GM12878 (cell line): ENCODE results near the gene PLXNA4. TPM values are rescaled to one million over a fixed set of nuclear protein-coding genes. Genes with fewer than 3 reads are reported as not detected.

Source experiments
- ATAC-seq: fragments of 200-7000 bp; cut with Tn5 transposase; 3 replicates; pipeline ENCODE4 v1.9.1; 2020; ENCODE audit warnings: mild to moderate bottlenecking, moderate library complexity
- BruUV-seq: library from RNA; stranded (reverse); fragments of 400-500 nt; replicated peaks from 2 replicates; lab custom pipeline; 2021; lab: Mats Ljungman, UMichigan
- CTCF ChIA-PET: fragments of 300-600 bp; sonication (Branson Sonifier 250); formaldehyde crosslinking; extraction: SDS; loops from one replicate; lab custom pipeline; 2021; ENCODE audit warnings: inconsistent platforms; lab: Yijun Ruan, JAX
- POLR2A ChIA-PET: fragments of 350-600 bp; formaldehyde crosslinking; extraction: SDS; loops from one replicate; lab custom pipeline; 2021; ENCODE audit warnings: inconsistent platforms; lab: Charles Lee
- RAD21 ChIA-PET: fragments of 300-600 bp; sonication (Branson Sonifier 250); formaldehyde crosslinking; loops from one replicate; lab custom pipeline; 2023; ENCODE audit warnings: antibody characterized with exemption; ENCODE audit not compliant: unreplicated experiment; lab: Charles Lee
- SMC1A ChIA-PET: fragments of 300-600 bp; sonication (Branson Sonifier 250); formaldehyde crosslinking; loops from one replicate; lab custom pipeline; 2023; ENCODE audit not compliant: unreplicated experiment, uncharacterized antibody; lab: Charles Lee
- DNase-seq: peaks from one replicate; pipeline ENCODE4 v3.0.0-alpha.2; 2011; ENCODE audit warnings: low read depth, low spot score
- FAIRE-seq: peaks from 3 replicates; lab custom pipeline; 2011; peaks lifted over from hg19 to GRCh38; lab: Jason Lieb, UNC
- H2AFZ ChIP-seq: 2 replicates; pipeline ENCODE4 v1.6.0; 2011; ENCODE audit warnings: low read depth, low read length, control low read depth; ENCODE audit not compliant: control insufficient read depth
- H3K27ac ChIP-seq: 2 replicates; pipeline ENCODE4 v1.5.1; 2011; ENCODE audit warnings: control low read depth; ENCODE audit not compliant: control insufficient read depth, insufficient read depth
- H3K27me3 ChIP-seq, 2 experiments: replicated peaks in 1 of 2; 2 replicates each; pipeline versions ENCODE4 v1.6.0 to v1.6.1; 2011; ENCODE audit warnings: low read length in 1 of 2; ENCODE audit not compliant: control insufficient read depth in 2 of 2, insufficient read depth in 2 of 2
- H3K36me3 ChIP-seq, 2 experiments: 2 replicates each; pipeline ENCODE4 v1.5.1; 2011; ENCODE audit warnings: low read length in 1 of 2; ENCODE audit not compliant: control insufficient read depth in 2 of 2, insufficient read depth in 2 of 2
- H3K4me1 ChIP-seq: 2 replicates; pipeline ENCODE4 v1.6.1; 2011; ENCODE audit warnings: mild to moderate bottlenecking, low read length, moderate library complexity, mixed read lengths; ENCODE audit not compliant: control insufficient read depth, insufficient read depth
- H3K4me2 ChIP-seq: 2 replicates; pipeline ENCODE4 v1.6.0; 2011; ENCODE audit warnings: control low read depth; ENCODE audit not compliant: control insufficient read depth, insufficient read depth
- H3K4me3 ChIP-seq: fragments of 200-600 bp; sonication (generic); 2 replicates; pipeline ENCODE4 v1.5.1; 2016
- H3K79me2 ChIP-seq: 2 replicates; pipeline ENCODE4 v1.6.0; 2011; ENCODE audit warnings: low read length; ENCODE audit not compliant: control insufficient read depth, insufficient read depth
- H3K9ac ChIP-seq: 2 replicates; pipeline ENCODE4 v1.8.0; 2011; ENCODE audit warnings: low read length, control low read depth, mixed read lengths; ENCODE audit not compliant: control insufficient read depth, insufficient read depth
- H3K9me3 ChIP-seq: replicated peaks from 3 replicates; pipeline ENCODE4 v1.5.1; 2011; ENCODE audit warnings: mild to moderate bottlenecking, low read length; ENCODE audit not compliant: control insufficient read depth, insufficient read depth
- H4K20me1 ChIP-seq: 2 replicates; pipeline ENCODE4 v1.6.0; 2011; ENCODE audit not compliant: control insufficient read depth, insufficient read depth
- HDAC2 ChIP-seq: fragments of 200-600 bp; sonication (generic); IDR thresholded peaks from 2 replicates; pipeline ENCODE4 v1.6.1; 2017
- HDAC6 ChIP-seq: fragments of 200-600 bp; sonication (generic); IDR thresholded peaks from one replicate; pipeline ENCODE4 v1.8.0; 2017; ENCODE audit warnings: antibody characterized with exemption; ENCODE audit not compliant: unreplicated experiment
- IKZF2 ChIP-seq, 2 experiments: fragments of 450-650 bp; IDR thresholded peaks; 2 replicates each; pipeline ENCODE4 v1.6.1; 2017; ENCODE audit warnings: mild to moderate bottlenecking in 2 of 2, moderate library complexity in 2 of 2
- JUNB ChIP-seq: IDR thresholded peaks from 2 replicates; pipeline ENCODE4 v1.6.1; 2016; ENCODE audit warnings: antibody characterized with exemption, mild to moderate bottlenecking
- NRF1 ChIP-seq: conservative IDR thresholded peaks from 2 replicates; pipeline ENCODE4 v1.6.1; 2011; ENCODE audit warnings: mild to moderate bottlenecking, low read depth, low read length, improper control_type of control experiment
- PAX5 ChIP-seq: IDR thresholded peaks from 2 replicates; pipeline ENCODE4 v1.6.1; 2011; ENCODE audit warnings: low read depth, low read length, borderline replicate concordance
- SMC3 ChIP-seq: IDR thresholded peaks from 2 replicates; pipeline ENCODE4 v1.6.1; 2011; ENCODE audit warnings: low read length, improper control_type of control experiment, borderline replicate concordance
- ZNF274 ChIP-seq: IDR thresholded peaks from one replicate; pipeline ENCODE4 v1.8.0; 2011; ENCODE audit not compliant: insufficient read length, insufficient read depth
- ZNF622 ChIP-seq: fragments of 450-650 bp; IDR thresholded peaks from 2 replicates; pipeline ENCODE4 v1.6.1; 2017; ENCODE audit warnings: mild to moderate bottlenecking, inconsistent platforms
- WGBS: methylation state at CpG from one replicate; pipeline ENCODE4 v1.1.6; 2016; ENCODE audit warnings: low lambda C conversion rate; ENCODE audit not compliant: insufficient replicate concordance, insufficient coverage; ENCODE audit errors: missing lambda C conversion rate; 5-methylcytosine and 5-hydroxymethylcytosine counted together
- in situ Hi-C: fragments of 300-500 bp; cut with MboI; formaldehyde crosslinking; loops from 9 replicates; pipeline ENCODE4 v1.14.3; 2018; ENCODE audit warnings: mixed read lengths
- intact Hi-C: fragments of 100-400 bp; cut with micrococcal nuclease; formaldehyde crosslinking; loops from one replicate; pipeline ENCODE4 v1.14.2; 2022; ENCODE audit not compliant: unreplicated experiment
- polyA plus RNA-seq, 11 experiments: library from polyadenylated mRNA; depleted of rRNA in 4 of 11; unstranded in 6 of 11; stranded (reverse) in 5 of 11; fragments of >200 nt; fragmentation: Nextera tagmentation in 4 of 11; fragmentation: Illumina TruSeq in 1 of 11; extraction: Ambion mirVana in 4 of 11; extraction: Trizol in 1 of 11; gene quantifications; 1 replicate in 1 of 11; 2 replicates in 10 of 11; pipeline versions ENCODE4 v1.2.1 to v1.2.3, GENCODE V29; 2011 to 2016; ENCODE audit warnings: inconsistent platforms in 2 of 11, missing spikeins in 2 of 11, low read depth in 1 of 11
- total RNA-seq, 4 experiments: library from RNA; depleted of rRNA in 3 of 4; stranded (reverse); fragments of >200 nt in 3 of 4; fragmentation: Illumina TruSeq in 1 of 4; extraction: Trizol in 1 of 4; gene quantifications; 2 replicates each; pipeline versions ENCODE4 v1.2.1 to v1.2.3, GENCODE V29; 2013 to 2021
- TF ChIP-seq, protein P1 (sequence below): fragments of 450-650 bp; IDR thresholded peaks from 2 replicates; pipeline ENCODE4 v1.6.1; 2017; ENCODE audit warnings: mild to moderate bottlenecking, moderate library complexity
- TF ChIP-seq, protein P2 (sequence below): fragments of 450-650 bp; IDR thresholded peaks from 2 replicates; pipeline ENCODE4 v1.6.1; 2017; ENCODE audit warnings: mild to moderate bottlenecking, moderate library complexity

PLXNA4 gene
- total and polyA plus RNA-seq, 10 of the 15 experiments (the other 5 are each of a cell fraction or from before 2014, with no cell fraction given), result 0.03 TPM; not detected in 9

DNA sequence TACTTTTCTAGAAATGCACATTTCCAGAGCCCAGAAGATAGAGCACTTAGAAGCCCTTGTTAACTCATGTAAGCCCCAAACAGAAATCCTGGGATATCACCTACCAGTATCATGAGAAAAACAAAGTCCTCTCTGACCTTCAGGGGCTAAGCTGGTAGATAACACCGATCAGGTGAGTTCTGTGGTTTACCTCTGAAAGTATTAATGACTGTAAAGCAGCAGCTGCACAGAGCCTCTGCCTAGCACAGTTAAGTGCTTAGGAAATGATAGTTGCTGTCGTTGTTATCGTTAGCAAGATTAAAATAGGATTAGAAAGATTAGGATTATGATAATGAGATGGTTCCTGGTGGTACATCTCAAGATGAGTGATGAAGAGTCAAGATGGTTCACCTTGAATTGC, 64.9 kb downstream of the PLXNA4 start:
- ATAC-seq, result no peak
- H3K4me3 ChIP-seq, result no peak overlapping the region
- H3K9ac ChIP-seq, result no peak overlapping the region
- POLR2A ChIA-PET, result no interaction called here
- H3K4me2 ChIP-seq, result no peak overlapping the region
- DNase-seq, result no peak
- CTCF ChIA-PET, result no interaction called here
- SMC1A ChIA-PET, result no interaction called here
- H3K27me3 ChIP-seq, result no peaks in the 10 kb centered on the region; a peak in 1 of 4 replicates
- no peaks in the 10 kb centered on the region for H4K20me1 ChIP-seq
- no peaks in the 10 kb centered on the region for H3K36me3 ChIP-seq
- RAD21 ChIA-PET, result no interaction called here
- no peak for FAIRE-seq
- in situ Hi-C loops, result no loop called here
- H2AFZ ChIP-seq, result no peak overlapping the region
- intact Hi-C loops, result no loop called here
- BruUV-seq, result no TSS peak
- H3K9me3 ChIP-seq, result no peaks in the 10 kb centered on the region
- 55% methylated on average over 3 of the region's 3 CpGs for WGBS
- H3K27ac ChIP-seq, result no peak overlapping the region
- TF ChIP-seq IKZF2 (IDR thresholded peaks at IDR 0.05) (no peak), JUNB (no peak)
- TF ChIP-seq, all 136 proteins: peak for 0
- H3K4me1 ChIP-seq, result no peaks in the 10 kb centered on the region
- no peaks in the 10 kb centered on the region for H3K79me2 ChIP-seq

DNA sequence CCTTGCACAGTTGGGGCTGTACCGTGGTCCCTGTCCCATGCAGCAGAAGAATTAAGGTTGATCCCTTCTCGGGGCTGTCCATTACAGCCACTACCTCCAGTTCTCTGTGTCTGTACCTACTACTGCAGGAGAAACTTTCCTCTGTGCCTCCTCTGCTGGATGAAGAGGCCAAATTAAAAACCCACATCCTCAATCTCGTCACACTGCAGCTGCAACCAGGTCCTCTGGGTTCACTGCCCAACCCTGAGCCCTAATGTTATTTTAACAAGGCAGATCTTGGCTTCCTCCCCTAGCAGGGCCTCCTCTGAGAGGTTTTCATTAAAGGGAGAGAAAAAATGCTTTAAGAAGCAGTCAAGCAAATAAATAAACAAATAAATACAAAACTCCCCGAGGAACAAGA, 66.6 kb downstream of the PLXNA4 start:
- Histone ChIP-seq H2AFZ (no peak overlapping the region), H3K4me3 (no peak overlapping the region), H3K4me1 (no peaks in the 10 kb centered on the region), H3K36me3 (no peaks in the 10 kb centered on the region), H3K4me2 (no peak overlapping the region), H4K20me1 (no peaks in the 10 kb centered on the region), H3K27ac (no peak overlapping the region), H3K9ac (no peak overlapping the region), H3K9me3 (no peaks in the 10 kb centered on the region), H3K27me3 (no peaks in the 10 kb centered on the region; a peak in 1 of 4 replicates), H3K79me2 (no peaks in the 10 kb centered on the region)
- no peak for ATAC-seq
- FAIRE-seq, result no peak
- ChIA-PET SMC1A (no interaction called here), CTCF (interaction anchor here (0.8 kb wide), 1 partner anchor 73 kb away, joined by 3 read pairs; no protein-coding TSS in a partner anchor), RAD21 (no interaction called here), POLR2A (no interaction called here)
- BruUV-seq, result no TSS peak
- DNase-seq, result no peak
- intact Hi-C loops (no loop called here), in situ Hi-C loops (no loop called here)
- WGBS, result 10% methylated on average over 4 of the region's 4 CpGs
- TF ChIP-seq NRF1, result no peak
- no peak for TF ChIP-seq HDAC2
- TF ChIP-seq ZNF622, result no peak
- TF ChIP-seq, protein P1, sequence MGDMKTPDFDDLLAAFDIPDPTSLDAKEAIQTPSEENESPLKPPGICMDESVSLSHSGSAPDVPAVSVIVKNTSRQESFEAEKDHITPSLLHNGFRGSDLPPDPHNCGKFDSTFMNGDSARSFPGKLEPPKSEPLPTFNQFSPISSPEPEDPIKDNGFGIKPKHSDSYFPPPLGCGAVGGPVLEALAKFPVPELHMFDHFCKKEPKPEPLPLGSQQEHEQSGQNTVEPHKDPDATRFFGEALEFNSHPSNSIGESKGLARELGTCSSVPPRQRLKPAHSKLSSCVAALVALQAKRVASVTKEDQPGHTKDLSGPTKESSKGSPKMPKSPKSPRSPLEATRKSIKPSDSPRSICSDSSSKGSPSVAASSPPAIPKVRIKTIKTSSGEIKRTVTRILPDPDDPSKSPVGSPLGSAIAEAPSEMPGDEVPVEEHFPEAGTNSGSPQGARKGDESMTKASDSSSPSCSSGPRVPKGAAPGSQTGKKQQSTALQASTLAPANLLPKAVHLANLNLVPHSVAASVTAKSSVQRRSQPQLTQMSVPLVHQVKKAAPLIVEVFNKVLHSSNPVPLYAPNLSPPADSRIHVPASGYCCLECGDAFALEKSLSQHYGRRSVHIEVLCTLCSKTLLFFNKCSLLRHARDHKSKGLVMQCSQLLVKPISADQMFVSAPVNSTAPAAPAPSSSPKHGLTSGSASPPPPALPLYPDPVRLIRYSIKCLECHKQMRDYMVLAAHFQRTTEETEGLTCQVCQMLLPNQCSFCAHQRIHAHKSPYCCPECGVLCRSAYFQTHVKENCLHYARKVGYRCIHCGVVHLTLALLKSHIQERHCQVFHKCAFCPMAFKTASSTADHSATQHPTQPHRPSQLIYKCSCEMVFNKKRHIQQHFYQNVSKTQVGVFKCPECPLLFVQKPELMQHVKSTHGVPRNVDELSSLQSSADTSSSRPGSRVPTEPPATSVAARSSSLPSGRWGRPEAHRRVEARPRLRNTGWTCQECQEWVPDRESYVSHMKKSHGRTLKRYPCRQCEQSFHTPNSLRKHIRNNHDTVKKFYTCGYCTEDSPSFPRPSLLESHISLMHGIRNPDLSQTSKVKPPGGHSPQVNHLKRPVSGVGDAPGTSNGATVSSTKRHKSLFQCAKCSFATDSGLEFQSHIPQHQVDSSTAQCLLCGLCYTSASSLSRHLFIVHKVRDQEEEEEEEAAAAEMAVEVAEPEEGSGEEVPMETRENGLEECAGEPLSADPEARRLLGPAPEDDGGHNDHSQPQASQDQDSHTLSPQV, result no peak
- no peak for TF ChIP-seq ZNF274
- TF ChIP-seq HDAC6, result no peak
- TF ChIP-seq PAX5, result no peak
- no peak for TF ChIP-seq SMC3
- TF ChIP-seq, protein P2, sequence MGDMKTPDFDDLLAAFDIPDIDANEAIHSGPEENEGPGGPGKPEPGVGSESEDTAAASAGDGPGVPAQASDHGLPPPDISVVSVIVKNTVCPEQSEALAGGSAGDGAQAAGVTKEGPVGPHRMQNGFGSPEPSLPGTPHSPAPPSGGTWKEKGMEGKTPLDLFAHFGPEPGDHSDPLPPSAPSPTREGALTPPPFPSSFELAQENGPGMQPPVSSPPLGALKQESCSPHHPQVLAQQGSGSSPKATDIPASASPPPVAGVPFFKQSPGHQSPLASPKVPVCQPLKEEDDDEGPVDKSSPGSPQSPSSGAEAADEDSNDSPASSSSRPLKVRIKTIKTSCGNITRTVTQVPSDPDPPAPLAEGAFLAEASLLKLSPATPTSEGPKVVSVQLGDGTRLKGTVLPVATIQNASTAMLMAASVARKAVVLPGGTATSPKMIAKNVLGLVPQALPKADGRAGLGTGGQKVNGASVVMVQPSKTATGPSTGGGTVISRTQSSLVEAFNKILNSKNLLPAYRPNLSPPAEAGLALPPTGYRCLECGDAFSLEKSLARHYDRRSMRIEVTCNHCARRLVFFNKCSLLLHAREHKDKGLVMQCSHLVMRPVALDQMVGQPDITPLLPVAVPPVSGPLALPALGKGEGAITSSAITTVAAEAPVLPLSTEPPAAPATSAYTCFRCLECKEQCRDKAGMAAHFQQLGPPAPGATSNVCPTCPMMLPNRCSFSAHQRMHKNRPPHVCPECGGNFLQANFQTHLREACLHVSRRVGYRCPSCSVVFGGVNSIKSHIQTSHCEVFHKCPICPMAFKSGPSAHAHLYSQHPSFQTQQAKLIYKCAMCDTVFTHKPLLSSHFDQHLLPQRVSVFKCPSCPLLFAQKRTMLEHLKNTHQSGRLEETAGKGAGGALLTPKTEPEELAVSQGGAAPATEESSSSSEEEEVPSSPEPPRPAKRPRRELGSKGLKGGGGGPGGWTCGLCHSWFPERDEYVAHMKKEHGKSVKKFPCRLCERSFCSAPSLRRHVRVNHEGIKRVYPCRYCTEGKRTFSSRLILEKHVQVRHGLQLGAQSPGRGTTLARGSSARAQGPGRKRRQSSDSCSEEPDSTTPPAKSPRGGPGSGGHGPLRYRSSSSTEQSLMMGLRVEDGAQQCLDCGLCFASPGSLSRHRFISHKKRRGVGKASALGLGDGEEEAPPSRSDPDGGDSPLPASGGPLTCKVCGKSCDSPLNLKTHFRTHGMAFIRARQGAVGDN, result no peak
